HepG2 (cell line): Measurements from ENCODE around the gene ZNF212. TPM values are rescaled to one million over a fixed set of nuclear protein-coding genes. Genes with fewer than 3 reads are reported as not detected.

Experiments
- ATAC-seq: fragments of 200-7000 bp; cut with Tn5 transposase; 3 replicates; pipeline ENCODE4 v1.9.1; 2020; ENCODE audit warnings: mild to moderate bottlenecking, moderate library complexity
- BruUV-seq: library from RNA; stranded (reverse); fragments of 400-500 nt; replicated peaks from 2 replicates; lab custom pipeline; 2021; lab: Mats Ljungman, UMichigan
- CTCF ChIA-PET: fragments of 300-600 bp; formaldehyde crosslinking; extraction: SDS; loops from one replicate; lab custom pipeline; 2021; ENCODE audit warnings: low total read pairs, inconsistent platforms, low intra/inter-chr PET ratio; lab: Yijun Ruan, JAX
- POLR2A ChIA-PET: fragments of 350-600 bp; sonication (Branson Sonifier 250); formaldehyde crosslinking; loops from one replicate; lab custom pipeline; 2020; ENCODE audit warnings: antibody characterized with exemption, inconsistent platforms; lab: Yijun Ruan, JAX
- DNase-seq: peaks from one replicate; pipeline ENCODE4 v3.0.0-alpha.2; 2015; ENCODE audit warnings: low spot score
- FAIRE-seq: peaks from 3 replicates; lab custom pipeline; 2011; peaks lifted over from hg19 to GRCh38; lab: Jason Lieb, UNC
- H2AFZ ChIP-seq: one replicate; pipeline ENCODE4 v1.6.1; 2011; ENCODE audit warnings: low read length, inconsistent platforms
- H3K27ac ChIP-seq: fragments of 300-600 bp; 3 replicates; pipeline ENCODE4 v1.8.0; 2011; ENCODE audit warnings: mixed run types, mild to moderate bottlenecking, mixed read lengths, low read length, inconsistent platforms; ENCODE audit not compliant: insufficient read depth; ENCODE audit errors: extremely low read length
- H3K27me3 ChIP-seq, 2 experiments: fragments of 200-600 bp in 1 of 2; 2 replicates in 1 of 2; 3 replicates in 1 of 2; pipeline versions ENCODE4 v1.6.0 to v1.8.0; 2011; ENCODE audit warnings: low read length in 2 of 2, mild to moderate bottlenecking in 2 of 2, moderate library complexity in 2 of 2, inconsistent platforms in 1 of 2; ENCODE audit not compliant: insufficient read depth in 2 of 2, control insufficient read depth in 1 of 2
- H3K36me3 ChIP-seq, 2 experiments: fragments of 200-600 bp in 1 of 2; replicated peaks in 1 of 2; 2 replicates in 1 of 2; 3 replicates in 1 of 2; pipeline versions ENCODE4 v1.5.1 to v1.8.0; 2011; ENCODE audit warnings: low read length in 2 of 2, inconsistent platforms in 1 of 2; ENCODE audit not compliant: insufficient read depth in 2 of 2, control insufficient read depth in 1 of 2
- H3K4me1 ChIP-seq: 2 replicates; pipeline ENCODE4 v1.5.1; 2012; ENCODE audit warnings: low read length, inconsistent platforms; ENCODE audit not compliant: insufficient read depth
- H3K4me2 ChIP-seq: 2 replicates; pipeline ENCODE4 v1.6.0; 2011; ENCODE audit warnings: low read depth, low read length, inconsistent platforms
- H3K4me3 ChIP-seq, 3 experiments: fragments of 200-600 bp in 1 of 3; sonication (generic), shearing (Covaris generic) in 1 of 3; replicated peaks in 1 of 3; 2 replicates each; pipeline ENCODE4 v1.5.1; 2011 to 2016; ENCODE audit warnings: low read length in 3 of 3, inconsistent platforms in 2 of 3, low read depth in 2 of 3, mild to moderate bottlenecking in 2 of 3, control low read depth in 1 of 3, mixed read lengths in 1 of 3; ENCODE audit not compliant: insufficient read depth in 1 of 3
- H3K79me2 ChIP-seq: one replicate; pipeline ENCODE4 v1.6.1; 2011; ENCODE audit warnings: low read length, inconsistent platforms; ENCODE audit not compliant: insufficient read depth
- H3K9ac ChIP-seq: 2 replicates; pipeline ENCODE4 v1.6.0; 2011; ENCODE audit warnings: mild to moderate bottlenecking, low read depth, low read length, inconsistent platforms; ENCODE audit not compliant: insufficient read depth
- H3K9me3 ChIP-seq: 2 replicates; pipeline ENCODE4 v1.5.1; 2012; ENCODE audit warnings: mild to moderate bottlenecking, low read length
- H4K20me1 ChIP-seq: 2 replicates; pipeline ENCODE4 v1.6.0; 2011; ENCODE audit warnings: inconsistent platforms, mild to moderate bottlenecking, low read length, moderate library complexity; ENCODE audit not compliant: insufficient read depth
- YY1 ChIP-seq: IDR thresholded peaks from 2 replicates; pipeline ENCODE4 v1.6.1; 2011; ENCODE audit warnings: low read length, low read depth, moderate library complexity, mild to moderate bottlenecking; ENCODE audit not compliant: insufficient read depth, insufficient replicate concordance
- ZIK1 ChIP-seq: sonication (generic); formaldehyde crosslinking; IDR thresholded peaks from 2 replicates; pipeline ENCODE4 v1.5.0; 2020; ENCODE audit warnings: mild to moderate bottlenecking, low read depth, missing genetic modification reagents, borderline replicate concordance
- ZNF234 ChIP-seq: sonication (generic); formaldehyde crosslinking; conservative IDR thresholded peaks from 2 replicates; pipeline ENCODE4 v1.5.1; 2020; ENCODE audit warnings: mild to moderate bottlenecking, missing genetic modification reagents
- ZNF557 ChIP-seq: sonication (generic); formaldehyde crosslinking; IDR thresholded peaks from 2 replicates; pipeline ENCODE4 v1.4.0; 2020; ENCODE audit warnings: missing genetic modification reagents
- ZNF792 ChIP-seq: IDR thresholded peaks from 2 replicates; pipeline ENCODE4 v1.6.1; 2016
- ZNF879 ChIP-seq: sonication (generic); formaldehyde crosslinking; IDR thresholded peaks from 2 replicates; pipeline ENCODE4 v1.8.1; 2023; ENCODE audit warnings: missing genetic modification reagents
- WGBS: methylation state at CpG from one replicate; pipeline ENCODE4 v1.1.6; 2017; ENCODE audit warnings: low lambda C conversion rate; 5-methylcytosine and 5-hydroxymethylcytosine counted together
- in situ Hi-C: cut with HindIII; loops from 2 replicates; pipeline ENCODE4 v1.10.0; 2017; ENCODE audit warnings: low pct_unique_long_range_greater_than_20kb; ENCODE audit not compliant: extremely low pct_ligation_motif_present
- intact Hi-C: fragments of 100-400 bp; cut with micrococcal nuclease; formaldehyde crosslinking; loops from one replicate; pipeline ENCODE4 v1.10.0; 2022; ENCODE audit not compliant: unreplicated experiment
- polyA plus RNA-seq, 8 experiments: library from polyadenylated mRNA; depleted of rRNA in 3 of 8; stranded (reverse) in 7 of 8; unstranded in 1 of 8; fragments of >200 nt; fragmentation: Illumina TruSeq in 4 of 8; extraction: Trizol in 4 of 8; gene quantifications; 2 replicates each; pipeline versions ENCODE4 v1.2.1 to v1.2.3, GENCODE V29; 2011 to 2016; ENCODE audit warnings: low read depth in 4 of 8, missing spikeins in 1 of 8, mixed read lengths in 1 of 8; ENCODE audit not compliant: insufficient read depth in 1 of 8
- total RNA-seq, 5 experiments: library from RNA; depleted of rRNA; stranded (reverse); fragments of >200 nt; fragmentation: Illumina TruSeq; extraction: Trizol; gene quantifications; 2 replicates each; pipeline ENCODE4 v1.2.3, GENCODE V29; 2016; ENCODE audit warnings: low read depth in 1 of 5
- TF ChIP-seq, protein P1 (sequence below): fragments of 450-650 bp; IDR thresholded peaks from 2 replicates; pipeline ENCODE4 v1.6.1; 2016
- TF ChIP-seq, protein P2 (sequence below): sonication (generic); formaldehyde crosslinking; IDR thresholded peaks from 2 replicates; pipeline ENCODE4 v1.8.1; 2023; ENCODE audit warnings: missing genetic modification reagents, inconsistent platforms, borderline replicate concordance
- TF ChIP-seq, protein P3 (sequence below): sonication (generic); formaldehyde crosslinking; IDR thresholded peaks from 2 replicates; pipeline ENCODE4 v1.8.0; 2022; ENCODE audit warnings: low read depth, missing genetic modification reagents
- TF ChIP-seq, protein P4 (sequence below): sonication (generic); formaldehyde crosslinking; IDR thresholded peaks from 2 replicates; pipeline ENCODE4 v1.8.1; 2023; ENCODE audit warnings: mild to moderate bottlenecking, missing genetic modification reagents
- TF ChIP-seq, protein P5 (sequence below): sonication (generic); formaldehyde crosslinking; IDR thresholded peaks from 2 replicates; pipeline ENCODE4 v1.5.0; 2020; ENCODE audit warnings: missing genetic modification reagents

The ZNF212 gene
- total and polyA plus RNA-seq, 2 of the 13 experiments (the other 11 are each of a cell fraction or from before 2014, with no cell fraction given), result 2.6 to 3.8 TPM

DNA sequence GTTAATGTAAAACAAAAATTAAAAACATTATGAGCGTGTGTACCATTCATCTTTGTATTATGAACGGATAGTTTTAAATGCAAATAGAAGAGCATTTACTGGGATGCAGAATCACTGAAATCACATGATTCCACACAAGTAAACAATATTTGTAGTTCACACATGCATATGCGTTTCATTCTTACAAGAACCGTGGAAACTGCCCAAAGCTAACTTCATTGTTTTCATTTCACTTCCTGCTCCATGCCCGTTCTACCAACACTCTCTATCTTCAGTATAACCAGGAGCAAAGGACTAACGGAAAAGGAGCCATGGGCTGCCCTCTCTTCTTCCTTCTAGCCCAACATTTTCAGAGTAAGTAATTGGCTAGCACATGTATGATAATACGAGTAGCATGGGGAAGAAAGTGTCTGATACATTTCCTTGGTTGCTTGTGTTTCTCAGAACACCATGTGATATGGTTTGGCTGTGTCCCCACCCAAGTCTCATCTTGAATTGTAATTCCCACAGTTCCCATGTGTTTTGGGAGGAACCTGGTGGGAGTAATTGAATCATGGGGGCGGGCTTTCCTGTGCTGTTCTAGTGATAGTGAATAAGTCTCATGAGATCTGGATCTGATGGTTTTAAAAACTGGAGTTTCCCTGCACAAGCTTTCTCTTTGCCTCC lies 61.3 kb downstream of the ZNF212 start:
- intact Hi-C loops, result no loop called here
- in situ Hi-C loops, result no loop called here
- H2AFZ ChIP-seq, result no peak overlapping the region
- ChIA-PET CTCF (no interaction called here), POLR2A (no interaction called here)
- H3K4me2 ChIP-seq, result no peak overlapping the region
- H3K27ac ChIP-seq, result no peak overlapping the region
- H3K4me3 ChIP-seq, result no peak overlapping the region
- H3K36me3 ChIP-seq, result no peaks in the 10 kb centered on the region
- no peaks in the 10 kb centered on the region for H3K79me2 ChIP-seq
- FAIRE-seq (no peak), DNase-seq (no peak), ATAC-seq (no peak)
- 17% methylated on average over 8 of the region's 8 CpGs for WGBS
- peaks cover 0 to 9% of the 10 kb centered on the region in 2 experiments; a peak in 1 of 5 replicates for H3K27me3 ChIP-seq
- no peak for TF ChIP-seq ZNF879
- TF ChIP-seq, protein P1, sequence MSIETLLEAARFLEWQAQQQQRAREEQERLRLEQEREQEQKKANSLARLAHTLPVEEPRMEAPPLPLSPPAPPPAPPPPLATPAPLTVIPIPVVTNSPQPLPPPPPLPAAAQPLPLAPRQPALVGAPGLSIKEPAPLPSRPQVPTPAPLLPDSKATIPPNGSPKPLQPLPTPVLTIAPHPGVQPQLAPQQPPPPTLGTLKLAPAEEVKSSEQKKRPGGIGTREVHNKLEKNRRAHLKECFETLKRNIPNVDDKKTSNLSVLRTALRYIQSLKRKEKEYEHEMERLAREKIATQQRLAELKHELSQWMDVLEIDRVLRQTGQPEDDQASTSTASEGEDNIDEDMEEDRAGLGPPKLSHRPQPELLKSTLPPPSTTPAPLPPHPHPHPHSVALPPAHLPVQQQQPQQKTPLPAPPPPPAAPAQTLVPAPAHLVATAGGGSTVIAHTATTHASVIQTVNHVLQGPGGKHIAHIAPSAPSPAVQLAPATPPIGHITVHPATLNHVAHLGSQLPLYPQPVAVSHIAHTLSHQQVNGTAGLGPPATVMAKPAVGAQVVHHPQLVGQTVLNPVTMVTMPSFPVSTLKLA, result 0 out of 2 replicates have a peak, but pooled peaks have one; percentile 11
- TF ChIP-seq, all 625 proteins: peak for 1
- no peaks in the 10 kb centered on the region for H3K9me3 ChIP-seq
- H3K9ac ChIP-seq, result no peak overlapping the region
- no peaks in the 10 kb centered on the region for H4K20me1 ChIP-seq
- no peaks in the 10 kb centered on the region for H3K4me1 ChIP-seq
- no TSS peak for BruUV-seq

DNA sequence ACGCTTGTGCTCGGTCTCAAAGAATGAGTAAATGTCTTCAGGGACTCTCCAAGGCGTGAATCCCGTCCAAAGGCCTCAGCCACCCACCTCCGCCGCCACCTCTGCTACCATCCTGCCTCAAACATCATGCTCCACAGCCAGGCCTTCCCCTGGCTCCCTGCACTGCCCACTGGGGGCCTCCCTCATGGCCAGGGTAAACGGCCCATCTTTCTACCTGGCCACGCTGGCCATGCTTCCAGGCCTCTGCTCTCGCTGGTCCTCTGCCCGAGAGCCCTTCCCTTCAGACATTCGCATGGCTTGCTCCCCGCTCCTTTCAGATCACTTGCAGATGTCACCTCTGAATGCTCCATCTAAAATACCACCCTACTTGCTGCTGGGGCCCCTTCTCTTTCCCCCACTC lies 62.8 kb downstream of the ZNF212 start:
- Histone ChIP-seq H3K9me3 (no peaks in the 10 kb centered on the region), H3K4me3 (no peak overlapping the region), H3K4me1 (no peaks in the 10 kb centered on the region), H2AFZ (no peak overlapping the region), H3K9ac (no peak overlapping the region), H3K27me3 (peaks cover 0 to 9% of the 10 kb centered on the region in 2 experiments; a peak in 1 of 5 replicates), H3K36me3 (no peaks in the 10 kb centered on the region), H3K4me2 (no peak overlapping the region), H3K79me2 (no peaks in the 10 kb centered on the region), H3K27ac (no peak overlapping the region), H4K20me1 (no peaks in the 10 kb centered on the region)
- DNase-seq, result no peak
- ChIA-PET CTCF (no interaction called here), POLR2A (no interaction called here)
- in situ Hi-C loops (no loop called here), intact Hi-C loops (no loop called here)
- no peak for FAIRE-seq
- BruUV-seq, result no TSS peak
- no peak for ATAC-seq
- WGBS, result 41% methylated on average over 10 of the region's 12 CpGs
- TF ChIP-seq ZNF234 (no peak), ZIK1 (CRISPR knock-in tag) (no peak), ZNF792 (no peak), YY1 (no peak), ZNF557 (CRISPR knock-in tag) (no peak)
- TF ChIP-seq, protein P2, sequence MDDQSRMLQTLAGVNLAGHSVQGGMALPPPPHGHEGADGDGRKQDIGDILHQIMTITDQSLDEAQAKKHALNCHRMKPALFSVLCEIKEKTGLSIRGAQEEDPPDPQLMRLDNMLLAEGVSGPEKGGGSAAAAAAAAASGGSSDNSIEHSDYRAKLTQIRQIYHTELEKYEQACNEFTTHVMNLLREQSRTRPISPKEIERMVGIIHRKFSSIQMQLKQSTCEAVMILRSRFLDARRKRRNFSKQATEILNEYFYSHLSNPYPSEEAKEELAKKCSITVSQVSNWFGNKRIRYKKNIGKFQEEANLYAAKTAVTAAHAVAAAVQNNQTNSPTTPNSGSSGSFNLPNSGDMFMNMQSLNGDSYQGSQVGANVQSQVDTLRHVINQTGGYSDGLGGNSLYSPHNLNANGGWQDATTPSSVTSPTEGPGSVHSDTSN (CRISPR knock-in tag), result no peak
- TF ChIP-seq, protein P3, sequence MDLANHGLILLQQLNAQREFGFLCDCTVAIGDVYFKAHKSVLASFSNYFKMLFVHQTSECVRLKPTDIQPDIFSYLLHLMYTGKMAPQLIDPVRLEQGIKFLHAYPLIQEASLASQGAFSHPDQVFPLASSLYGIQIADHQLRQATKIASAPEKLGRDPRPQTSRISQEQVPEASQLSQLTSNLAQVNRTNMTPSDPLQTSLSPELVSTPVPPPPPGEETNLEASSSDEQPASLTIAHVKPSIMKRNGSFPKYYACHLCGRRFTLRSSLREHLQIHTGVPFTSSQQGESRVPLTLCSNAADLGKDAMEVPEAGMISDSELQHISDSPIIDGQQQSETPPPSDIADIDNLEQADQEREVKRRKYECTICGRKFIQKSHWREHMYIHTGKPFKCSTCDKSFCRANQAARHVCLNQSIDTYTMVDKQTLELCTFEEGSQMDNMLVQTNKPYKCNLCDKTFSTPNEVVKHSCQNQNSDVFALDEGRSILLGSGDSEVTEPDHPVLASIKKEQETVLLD (CRISPR knock-in tag), result no peak
- TF ChIP-seq, protein P4, sequence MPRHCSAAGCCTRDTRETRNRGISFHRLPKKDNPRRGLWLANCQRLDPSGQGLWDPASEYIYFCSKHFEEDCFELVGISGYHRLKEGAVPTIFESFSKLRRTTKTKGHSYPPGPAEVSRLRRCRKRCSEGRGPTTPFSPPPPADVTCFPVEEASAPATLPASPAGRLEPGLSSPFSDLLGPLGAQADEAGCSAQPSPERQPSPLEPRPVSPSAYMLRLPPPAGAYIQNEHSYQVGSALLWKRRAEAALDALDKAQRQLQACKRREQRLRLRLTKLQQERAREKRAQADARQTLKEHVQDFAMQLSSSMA (CRISPR knock-in tag), result no peak
- TF ChIP-seq, protein P5, sequence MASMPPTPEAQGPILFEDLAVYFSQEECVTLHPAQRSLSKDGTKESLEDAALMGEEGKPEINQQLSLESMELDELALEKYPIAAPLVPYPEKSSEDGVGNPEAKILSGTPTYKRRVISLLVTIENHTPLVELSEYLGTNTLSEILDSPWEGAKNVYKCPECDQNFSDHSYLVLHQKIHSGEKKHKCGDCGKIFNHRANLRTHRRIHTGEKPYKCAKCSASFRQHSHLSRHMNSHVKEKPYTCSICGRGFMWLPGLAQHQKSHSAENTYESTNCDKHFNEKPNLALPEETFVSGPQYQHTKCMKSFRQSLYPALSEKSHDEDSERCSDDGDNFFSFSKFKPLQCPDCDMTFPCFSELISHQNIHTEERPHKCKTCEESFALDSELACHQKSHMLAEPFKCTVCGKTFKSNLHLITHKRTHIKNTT (CRISPR knock-in tag), result no peak
